MCF 10A (cell line): ENCODE data around the gene TFF3. TPM values are rescaled to one million over a fixed set of nuclear protein-coding genes. Genes with fewer than 3 reads are reported as not detected.

Experiments
- BruUV-seq: library from RNA; stranded (reverse); fragments of 400-500 nt; replicated peaks from 2 replicates; lab custom pipeline; 2021; lab: Mats Ljungman, UMichigan
- CTCF ChIA-PET: fragments of 300-600 bp; sonication (Branson Sonifier 250); formaldehyde crosslinking; extraction: SDS; loops from one replicate; lab custom pipeline; 2021; ENCODE audit warnings: antibody characterized with exemption, inconsistent platforms; lab: Yijun Ruan, JAX
- POLR2A ChIA-PET: fragments of 300-600, 350-650 bp; sonication (Branson Sonifier 250); formaldehyde crosslinking; extraction: SDS; loops from one replicate; lab custom pipeline; 2020; ENCODE audit warnings: antibody characterized with exemption, inconsistent platforms; lab: Yijun Ruan, JAX
- DNase-seq: peaks from one replicate; pipeline ENCODE4 v3.0.0-alpha.2; 2018; ENCODE audit not compliant: unreplicated experiment
- H3K27ac Mint-ChIP-seq: one replicate; pipeline ENCODE4 v1.8.0; 2022; ENCODE audit warnings: mild to moderate bottlenecking, low read depth, mixed read lengths; ENCODE audit not compliant: unreplicated experiment
- H3K27me3 Mint-ChIP-seq: one replicate; pipeline ENCODE4 v1.8.0; 2022; ENCODE audit warnings: mixed read lengths; ENCODE audit not compliant: insufficient read depth, unreplicated experiment
- H3K36me3 Mint-ChIP-seq: one replicate; pipeline ENCODE4 v1.8.0; 2022; ENCODE audit warnings: mild to moderate bottlenecking, moderate library complexity, mixed read lengths; ENCODE audit not compliant: insufficient read depth, unreplicated experiment
- H3K4me1 Mint-ChIP-seq: one replicate; pipeline ENCODE4 v1.8.0; 2022; ENCODE audit warnings: mixed read lengths; ENCODE audit not compliant: insufficient read depth, unreplicated experiment
- H3K4me3 Mint-ChIP-seq: one replicate; pipeline ENCODE4 v1.8.0; 2022; ENCODE audit warnings: mild to moderate bottlenecking, moderate library complexity, mixed read lengths; ENCODE audit not compliant: unreplicated experiment
- H3K9me3 Mint-ChIP-seq: one replicate; pipeline ENCODE4 v1.8.0; 2022; ENCODE audit warnings: mixed read lengths; ENCODE audit not compliant: unreplicated experiment
- CTCF ChIP-seq: fragments of 200-600 bp; IDR thresholded peaks from one replicate; pipeline ENCODE4 v1.8.0; 2022; ENCODE audit warnings: antibody characterized with exemption, mild to moderate bottlenecking; ENCODE audit not compliant: unreplicated experiment
- intact Hi-C: fragments of 100-400 bp; cut with micrococcal nuclease; formaldehyde crosslinking; loops from 2 replicates; pipeline ENCODE4 v1.14.1; 2022
- total RNA-seq: library from RNA; stranded (reverse); gene quantifications from 2 replicates; pipeline ENCODE4 v1.2.3, GENCODE V29; 2022

The TFF3 gene
- total RNA-seq, 1 experiment from 2014 or later = not detected

GRCh38 chr21:42330380-42331371 is 15.5 kb upstream of the TFF3 start:
- ChIA-PET POLR2A (interaction anchor here (0.6 kb wide), 2 partner anchors 13 to 44 kb away, joined by 3 read pairs; no protein-coding TSS in a partner anchor), CTCF (no interaction called here)
- no peak overlapping the region for H3K4me3 Mint-ChIP-seq

GRCh38 chr21:42324896-42325295 is 9.7 kb upstream of the TFF3 start:
- Mint-ChIP-seq H3K27ac (no peak overlapping the region), H3K36me3 (peaks cover 11% of the 10 kb centered on the region), H3K4me1 (no peaks in the 10 kb centered on the region), H3K27me3 (peaks cover 95% of the 10 kb centered on the region), H3K9me3 (no peaks in the 10 kb centered on the region), H3K4me3 (no peak overlapping the region)
- CTCF ChIA-PET = interaction anchor here (0.6 kb wide), 2 partner anchors 16 to 64 kb away, joined by 3 to 4 read pairs; no protein-coding TSS in a partner anchor
- POLR2A ChIA-PET = interaction anchor here (0.5 kb wide), 1 partner anchor 145 kb away, joined by 3 read pairs; no protein-coding TSS in a partner anchor
- DNase-seq = no peak
- intact Hi-C loops = no loop called here
- BruUV-seq = no TSS peak
- TF ChIP-seq CTCF = no peak

More at GRCh38 chr21:42330380-42331371, 15.5 kb upstream of the TFF3 start:
- no TSS peak for BruUV-seq
- no peak overlapping the region for H3K27ac Mint-ChIP-seq
- peaks cover 11% of the 10 kb centered on the region for H3K36me3 Mint-ChIP-seq
- H3K9me3 Mint-ChIP-seq = no peaks in the 10 kb centered on the region
- peaks cover 89% of the 10 kb centered on the region for H3K27me3 Mint-ChIP-seq
- no peak for TF ChIP-seq CTCF
- DNase-seq = no peak
- intact Hi-C loops = no loop called here
- no peaks in the 10 kb centered on the region for H3K4me1 Mint-ChIP-seq

- Mint-ChIP-seq H3K4me3 (no peak overlapping the region), H3K9me3 (no peaks in the 10 kb centered on the region), H3K27ac (no peak overlapping the region), H3K36me3 (no peaks in the 10 kb centered on the region), H3K27me3 (peaks cover 67% of the 10 kb centered on the region), H3K4me1 (no peaks in the 10 kb centered on the region)
- DNase-seq = no peak
- TF ChIP-seq CTCF = no peak
- no TSS peak for BruUV-seq
- intact Hi-C loops = no loop called here
- POLR2A ChIA-PET = no interaction called here
- CTCF ChIA-PET = interaction anchor here (2.7 kb wide), 1 partner anchor 12 kb away, joined by 8 read pairs; no protein-coding TSS in a partner anchor
These were observed 6.6 kb upstream of the TFF3 start for GRCh38 chr21:42321845-42322244.

GRCh38 chr21:42321231-42321630 is 6.0 kb upstream of the TFF3 start:
- POLR2A ChIA-PET = no interaction called here
- BruUV-seq = no TSS peak
- H3K9me3 Mint-ChIP-seq = no peaks in the 10 kb centered on the region

More at GRCh38 chr21:42321231-42321630, 6.0 kb upstream of the TFF3 start:
- no peak for TF ChIP-seq CTCF
- no peak overlapping the region for H3K27ac Mint-ChIP-seq
- intact Hi-C loops = no loop called here
- H3K27me3 Mint-ChIP-seq = peaks cover 60% of the 10 kb centered on the region
- no peak for DNase-seq
- CTCF ChIA-PET = interaction anchor here (2.7 kb wide), 1 partner anchor 12 kb away, joined by 8 read pairs; no protein-coding TSS in a partner anchor
- H3K4me1 Mint-ChIP-seq = no peaks in the 10 kb centered on the region
- H3K36me3 Mint-ChIP-seq = no peaks in the 10 kb centered on the region
- no peak overlapping the region for H3K4me3 Mint-ChIP-seq
